Mesothelial cell of epicardium (in vitro differentiated cells): Measurements from ENCODE around the gene LRRFIP2. TPM values are rescaled to one million over a fixed set of nuclear protein-coding genes. Genes with fewer than 3 reads are reported as not detected.
A peak's percentile ranks its signal among the peaks of the same experiment; 100 is the strongest.

ENCODE experiments used
- DNase-seq, 2 experiments: peaks; one replicate each; pipeline ENCODE4 v3.0.0; 2021; ENCODE audit warnings: low spot score in 2 of 2; ENCODE audit not compliant: unreplicated experiment in 2 of 2
- H3K27ac Mint-ChIP-seq: 2 replicates; pipeline ENCODE4 v1.8.0; 2021; ENCODE audit warnings: mixed read lengths
- H3K27me3 Mint-ChIP-seq: 2 replicates; pipeline ENCODE4 v1.8.0; 2021; ENCODE audit warnings: low read depth, mixed read lengths
- H3K36me3 Mint-ChIP-seq: 2 replicates; pipeline ENCODE4 v1.8.0; 2021; ENCODE audit warnings: mixed read lengths
- H3K4me1 Mint-ChIP-seq: 2 replicates; pipeline ENCODE4 v1.8.0; 2021; ENCODE audit warnings: mixed read lengths
- H3K4me3 Mint-ChIP-seq: 2 replicates; pipeline ENCODE4 v1.8.0; 2021; ENCODE audit warnings: mild to moderate bottlenecking, moderate library complexity, mixed read lengths
- H3K9me3 Mint-ChIP-seq: 2 replicates; pipeline ENCODE4 v1.8.0; 2021; ENCODE audit warnings: mixed read lengths
- total RNA-seq: library from RNA; stranded (reverse); gene quantifications from 3 replicates; pipeline ENCODE4 v1.2.1, GENCODE V29; 2021
- TF ChIP-seq, protein P1 (sequence below): fragments of 200-600 bp; sonication (generic); IDR thresholded peaks from one replicate; pipeline ENCODE4 v1.5.0; 2021; ENCODE audit warnings: antibody characterized with exemption; ENCODE audit not compliant: unreplicated experiment

The LRRFIP2 gene
- total RNA-seq, 1 donor from 2014 or later: 41.7 TPM

DNA sequence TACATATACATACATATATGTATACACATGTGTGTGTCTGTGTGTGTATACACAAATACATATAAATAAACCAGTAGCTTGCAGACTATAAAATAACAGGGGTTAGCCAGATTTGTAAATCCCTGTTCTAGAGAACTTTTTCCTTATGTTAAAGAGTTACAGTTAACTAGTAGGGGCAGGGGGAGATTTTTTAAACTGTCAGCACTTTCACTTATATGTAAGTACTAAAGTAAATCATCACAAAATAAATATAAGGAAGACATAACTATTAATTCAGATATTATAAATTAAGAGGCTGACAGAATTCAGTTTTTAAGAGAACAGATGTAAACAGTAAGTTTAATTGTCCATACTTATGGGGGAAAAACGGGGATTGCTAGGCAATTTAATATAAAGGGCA is 74.0 kb downstream of the LRRFIP2 start:
- no peak for DNase-seq
- TF ChIP-seq, protein P1, sequence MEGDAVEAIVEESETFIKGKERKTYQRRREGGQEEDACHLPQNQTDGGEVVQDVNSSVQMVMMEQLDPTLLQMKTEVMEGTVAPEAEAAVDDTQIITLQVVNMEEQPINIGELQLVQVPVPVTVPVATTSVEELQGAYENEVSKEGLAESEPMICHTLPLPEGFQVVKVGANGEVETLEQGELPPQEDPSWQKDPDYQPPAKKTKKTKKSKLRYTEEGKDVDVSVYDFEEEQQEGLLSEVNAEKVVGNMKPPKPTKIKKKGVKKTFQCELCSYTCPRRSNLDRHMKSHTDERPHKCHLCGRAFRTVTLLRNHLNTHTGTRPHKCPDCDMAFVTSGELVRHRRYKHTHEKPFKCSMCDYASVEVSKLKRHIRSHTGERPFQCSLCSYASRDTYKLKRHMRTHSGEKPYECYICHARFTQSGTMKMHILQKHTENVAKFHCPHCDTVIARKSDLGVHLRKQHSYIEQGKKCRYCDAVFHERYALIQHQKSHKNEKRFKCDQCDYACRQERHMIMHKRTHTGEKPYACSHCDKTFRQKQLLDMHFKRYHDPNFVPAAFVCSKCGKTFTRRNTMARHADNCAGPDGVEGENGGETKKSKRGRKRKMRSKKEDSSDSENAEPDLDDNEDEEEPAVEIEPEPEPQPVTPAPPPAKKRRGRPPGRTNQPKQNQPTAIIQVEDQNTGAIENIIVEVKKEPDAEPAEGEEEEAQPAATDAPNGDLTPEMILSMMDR: no peak
- Mint-ChIP-seq H3K36me3 (peaks cover 2% of the 10 kb centered on the region), H3K4me3 (no peak overlapping the region), H3K4me1 (peaks cover 22% of the 10 kb centered on the region), H3K27me3 (no peaks in the 10 kb centered on the region), H3K9me3 (no peaks in the 10 kb centered on the region), H3K27ac (no peak overlapping the region)

DNA sequence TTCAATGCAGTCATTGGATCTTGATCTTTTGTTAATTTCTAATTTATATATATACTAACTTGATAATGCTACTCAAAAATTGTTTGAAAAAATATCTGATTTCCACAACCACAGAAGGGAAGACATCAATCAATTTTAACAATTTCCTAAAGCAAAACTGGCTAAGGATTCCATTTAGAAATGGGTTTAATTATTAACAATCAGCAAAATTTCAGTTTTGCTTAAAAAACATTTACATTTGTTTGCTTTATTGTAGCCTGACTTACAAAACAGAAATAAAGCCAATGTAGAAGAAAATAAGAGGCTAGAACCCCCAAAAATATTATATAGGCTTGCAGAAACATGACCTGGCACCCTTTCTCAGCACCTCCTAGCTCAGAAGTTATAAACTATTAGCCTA is 74.9 kb downstream of the LRRFIP2 start:
- H3K4me3 Mint-ChIP-seq: no peak overlapping the region
- no peaks in the 10 kb centered on the region for H3K9me3 Mint-ChIP-seq
- H3K27me3 Mint-ChIP-seq: no peaks in the 10 kb centered on the region
- DNase-seq: no peak
- H3K4me1 Mint-ChIP-seq: peaks cover 30% of the 10 kb centered on the region
- peaks cover 2% of the 10 kb centered on the region for H3K36me3 Mint-ChIP-seq
- TF ChIP-seq, protein P1: no peak
- no peak overlapping the region for H3K27ac Mint-ChIP-seq

DNA sequence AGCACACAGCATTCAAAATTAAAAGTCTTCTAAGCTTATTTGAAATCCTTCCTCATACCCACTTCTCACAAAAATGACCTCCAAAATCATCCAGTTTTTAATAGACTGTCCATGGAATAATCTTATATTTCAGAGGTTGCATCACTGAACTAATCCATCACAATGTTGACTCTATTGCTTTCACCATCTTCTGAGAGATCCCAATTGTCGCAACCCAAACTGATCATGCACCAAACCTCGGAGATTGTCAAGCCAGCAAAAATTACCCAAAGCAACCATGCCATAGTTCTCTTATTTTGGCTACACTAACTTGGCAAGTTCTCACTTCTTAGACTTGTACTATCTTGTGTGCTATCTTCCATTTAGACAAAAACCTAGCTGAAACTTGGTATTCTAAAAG is 75.5 kb downstream of the LRRFIP2 start:
- DNase-seq: no peak
- H3K27me3 Mint-ChIP-seq: no peaks in the 10 kb centered on the region
- peaks cover 33% of the 10 kb centered on the region for H3K4me1 Mint-ChIP-seq
- peaks cover 3% of the 10 kb centered on the region for H3K36me3 Mint-ChIP-seq
- no peak overlapping the region for H3K4me3 Mint-ChIP-seq
- TF ChIP-seq, protein P1: no peak
- H3K27ac Mint-ChIP-seq: no peak overlapping the region
- H3K9me3 Mint-ChIP-seq: no peaks in the 10 kb centered on the region

DNA sequence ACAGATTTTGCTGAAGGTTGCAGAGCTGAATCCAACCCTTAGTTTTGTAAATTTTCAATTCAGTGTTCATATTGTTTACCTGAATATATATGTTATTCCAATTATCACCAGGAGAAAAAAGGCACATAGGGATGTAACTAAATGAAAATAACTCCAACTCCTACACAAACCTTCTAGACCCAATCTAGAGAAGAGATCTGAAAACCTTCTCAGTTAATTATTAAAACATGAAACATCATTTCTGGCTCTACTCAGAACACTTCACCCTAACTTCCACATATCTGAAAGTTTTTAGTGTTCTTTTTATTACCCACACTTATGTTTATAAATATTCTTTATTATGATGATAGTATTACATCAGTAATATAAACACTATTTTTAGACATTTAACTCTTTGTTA is 76.6 kb downstream of the LRRFIP2 start:
- no peak for DNase-seq
- Mint-ChIP-seq H3K9me3 (no peaks in the 10 kb centered on the region), H3K4me1 (peaks cover 37% of the 10 kb centered on the region), H3K27me3 (no peaks in the 10 kb centered on the region), H3K36me3 (peaks cover 11% of the 10 kb centered on the region), H3K4me3 (no peak overlapping the region), H3K27ac (peak overlapping the region; percentile 95)
- TF ChIP-seq, protein P1: no peak

DNA sequence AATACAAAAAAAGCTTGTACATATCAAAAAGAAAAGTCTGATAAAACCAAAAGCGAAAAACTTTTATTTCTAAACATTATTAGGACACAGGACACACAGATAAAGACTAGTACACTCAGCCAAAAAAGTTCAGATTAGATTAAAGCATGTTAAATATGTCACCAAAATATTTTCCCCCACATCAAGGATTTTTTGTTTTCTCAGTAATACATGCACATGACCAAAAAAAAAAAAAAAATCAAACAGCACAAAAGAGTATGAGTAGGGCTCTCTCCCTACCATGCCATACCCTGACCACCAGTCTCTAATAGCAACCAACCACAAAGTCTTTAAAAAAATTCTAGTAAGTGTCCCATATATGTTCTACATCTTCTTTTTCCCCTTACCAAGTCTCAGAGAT is 77.4 kb downstream of the LRRFIP2 start:
- H3K9me3 Mint-ChIP-seq: no peaks in the 10 kb centered on the region
- TF ChIP-seq, protein P1: no peak
- peaks cover 37% of the 10 kb centered on the region for H3K4me1 Mint-ChIP-seq
- H3K27ac Mint-ChIP-seq: peak overlapping the region; percentile 95
- H3K36me3 Mint-ChIP-seq: peaks cover 12% of the 10 kb centered on the region
- no peak for DNase-seq
- H3K27me3 Mint-ChIP-seq: no peaks in the 10 kb centered on the region
- H3K4me3 Mint-ChIP-seq: no peak overlapping the region

DNA sequence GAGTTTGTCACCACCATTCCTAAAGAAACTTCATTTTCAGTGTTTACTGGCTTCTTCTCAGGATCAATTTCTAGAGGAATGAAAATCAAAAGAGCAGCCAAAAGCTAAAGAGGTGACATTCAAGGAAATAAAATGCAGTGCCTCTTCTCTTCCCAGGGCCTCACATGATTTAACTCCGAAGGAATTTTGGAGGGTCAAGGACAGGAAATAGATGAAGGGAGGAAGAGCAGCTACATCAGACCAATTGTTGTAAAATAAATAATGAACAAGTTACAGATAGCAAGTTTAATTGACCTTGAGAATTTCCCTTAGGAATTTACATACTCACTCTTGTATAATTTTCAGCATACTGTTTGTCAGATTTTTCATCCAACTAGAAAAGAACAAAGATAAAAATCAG is 78.1 kb downstream of the LRRFIP2 start:
- Mint-ChIP-seq H3K36me3 (peaks cover 12% of the 10 kb centered on the region), H3K27ac (peak overlapping the region; percentile 55), H3K27me3 (no peaks in the 10 kb centered on the region), H3K4me3 (no peak overlapping the region), H3K4me1 (peaks cover 40% of the 10 kb centered on the region), H3K9me3 (no peaks in the 10 kb centered on the region)
- TF ChIP-seq, protein P1: no peak
- no peak for DNase-seq
